ENCODE data around the gene SMARCC2. TPM values are rescaled to one million over a fixed set of nuclear protein-coding genes. Genes with fewer than 3 reads are reported as not detected.

SMARCC2 gene
- total and polyA plus RNA-seq, 8 donors = 12.5 to 131 (median 64.3) TPM

DNA sequence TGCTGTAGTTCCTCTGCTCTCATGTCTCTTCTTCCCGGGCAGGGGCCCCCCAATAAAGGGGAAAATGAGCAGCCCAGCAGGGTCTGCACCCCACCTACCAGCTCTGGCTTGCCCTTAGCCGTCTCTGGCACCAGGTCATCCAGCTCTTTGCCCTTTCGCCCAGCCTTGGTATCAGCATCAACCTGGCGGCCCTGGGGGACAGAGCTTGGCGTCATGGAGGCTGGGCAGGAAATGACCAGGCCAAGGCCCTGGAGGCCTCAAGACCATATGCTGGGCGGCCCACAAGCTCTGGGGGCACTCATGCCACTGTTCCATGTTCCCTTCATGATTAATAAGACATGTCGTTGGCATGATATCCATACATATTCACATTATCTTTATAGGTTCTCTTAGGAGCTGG, 16.4 kb downstream of the SMARCC2 start:
- DNase-seq = no peak
- 83 to 96% (median 91%) methylated on average over 7 of the region's 7 CpGs for WGBS, 5 donors
- no peak overlapping the region for H3K4me3 ChIP-seq
- intact Hi-C loops (cut with DNase I; ENCODE audit: low total_unique reads) = no loop called here
- no peak overlapping the region for H3K27ac ChIP-seq
- H3K36me3 ChIP-seq = peaks cover 82 to 100% (median 100%) of the 10 kb centered on the region in 4 donors
- no peaks in the 10 kb centered on the region for H3K9me3 ChIP-seq
- H3K4me1 ChIP-seq = no peaks in the 10 kb centered on the region
- no peaks in the 10 kb centered on the region for H3K27me3 ChIP-seq
- TF ChIP-seq POLR2A (IDR thresholded peaks at IDR 0.05) (no peak), EP300 (IDR thresholded peaks at IDR 0.05) (no peak), POLR2AphosphoS5 (IDR thresholded peaks at IDR 0.05) (no peak)
- TF ChIP-seq, protein P1, sequence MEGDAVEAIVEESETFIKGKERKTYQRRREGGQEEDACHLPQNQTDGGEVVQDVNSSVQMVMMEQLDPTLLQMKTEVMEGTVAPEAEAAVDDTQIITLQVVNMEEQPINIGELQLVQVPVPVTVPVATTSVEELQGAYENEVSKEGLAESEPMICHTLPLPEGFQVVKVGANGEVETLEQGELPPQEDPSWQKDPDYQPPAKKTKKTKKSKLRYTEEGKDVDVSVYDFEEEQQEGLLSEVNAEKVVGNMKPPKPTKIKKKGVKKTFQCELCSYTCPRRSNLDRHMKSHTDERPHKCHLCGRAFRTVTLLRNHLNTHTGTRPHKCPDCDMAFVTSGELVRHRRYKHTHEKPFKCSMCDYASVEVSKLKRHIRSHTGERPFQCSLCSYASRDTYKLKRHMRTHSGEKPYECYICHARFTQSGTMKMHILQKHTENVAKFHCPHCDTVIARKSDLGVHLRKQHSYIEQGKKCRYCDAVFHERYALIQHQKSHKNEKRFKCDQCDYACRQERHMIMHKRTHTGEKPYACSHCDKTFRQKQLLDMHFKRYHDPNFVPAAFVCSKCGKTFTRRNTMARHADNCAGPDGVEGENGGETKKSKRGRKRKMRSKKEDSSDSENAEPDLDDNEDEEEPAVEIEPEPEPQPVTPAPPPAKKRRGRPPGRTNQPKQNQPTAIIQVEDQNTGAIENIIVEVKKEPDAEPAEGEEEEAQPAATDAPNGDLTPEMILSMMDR (IDR thresholded peaks at IDR 0.05) = no peak

DNA sequence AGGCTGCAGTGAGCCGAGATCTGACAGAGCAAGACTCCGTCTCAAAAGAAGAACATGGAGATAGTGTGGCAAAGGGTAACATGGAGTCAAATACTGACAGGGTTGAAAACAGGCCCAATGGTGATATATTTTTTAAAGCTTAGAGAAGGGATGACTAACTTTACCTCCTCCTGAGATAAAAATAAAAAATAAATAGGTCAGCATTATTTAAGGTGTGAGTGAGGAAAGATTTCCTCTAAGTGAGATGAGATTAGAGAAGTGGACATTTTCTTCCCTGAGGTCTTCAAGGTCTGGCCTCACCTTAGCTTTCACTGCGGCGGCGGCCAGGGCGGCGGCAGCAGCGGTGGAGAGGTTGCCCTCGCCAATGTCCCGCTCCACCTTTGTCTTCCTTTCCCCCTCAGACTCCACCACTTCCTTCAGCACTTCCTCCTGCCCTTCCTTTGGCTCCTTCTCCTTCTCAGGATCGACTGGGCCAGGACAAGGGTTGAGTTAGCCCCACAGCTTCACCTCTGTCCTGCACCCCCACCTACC, 20.0 kb downstream of the SMARCC2 start:
- DNase-seq = no peak
- TF ChIP-seq POLR2AphosphoS5 (IDR thresholded peaks at IDR 0.05) (no peak), EP300 (IDR thresholded peaks at IDR 0.05) (no peak), POLR2A (IDR thresholded peaks at IDR 0.05) (no peak)
- TF ChIP-seq, protein P1 (IDR thresholded peaks at IDR 0.05) = no peak
- intact Hi-C loops (cut with DNase I; ENCODE audit: low total_unique reads) = no loop called here
- Histone ChIP-seq H3K4me3 (no peak overlapping the region), H3K27ac (no peak overlapping the region), H3K4me1 (peaks cover 0 to 4% (median 1%) of the 10 kb centered on the region in 4 donors), H3K9me3 (no peaks in the 10 kb centered on the region), H3K27me3 (no peaks in the 10 kb centered on the region), H3K36me3 (peaks cover 90 to 100% (median 100%) of the 10 kb centered on the region in 4 donors)
- WGBS, 5 donors = 86 to 94% (median 88%) methylated on average over 11 of the region's 11 CpGs

DNA sequence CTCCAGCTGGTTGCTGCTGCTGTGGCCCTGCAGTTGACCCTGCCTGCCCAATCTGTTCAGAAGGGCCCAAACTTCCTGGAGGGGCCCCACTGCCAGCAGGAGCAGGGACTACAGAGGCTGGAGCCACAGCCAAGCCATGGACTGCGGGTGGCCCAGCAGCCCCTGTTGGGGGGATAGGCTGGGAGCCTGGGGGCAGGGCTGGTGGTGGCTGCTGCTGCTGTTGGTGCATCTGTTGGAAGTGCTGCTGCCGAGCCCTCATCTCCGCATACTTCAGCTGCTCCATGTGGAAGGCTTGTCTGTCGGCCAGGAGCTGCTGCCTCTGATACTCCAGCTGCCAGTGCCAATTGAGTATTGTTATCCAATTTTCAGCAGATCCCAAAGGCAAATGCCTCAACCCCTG, 23.9 kb downstream of the SMARCC2 start:
- Histone ChIP-seq H3K4me1 (peaks cover 18 to 42% (median 29%) of the 10 kb centered on the region in 4 donors), H3K27ac (peak overlapping the region in 1 of 5 donors; percentile 46), H3K9me3 (no peaks in the 10 kb centered on the region), H3K27me3 (no peaks in the 10 kb centered on the region), H3K36me3 (peaks cover 92 to 100% (median 100%) of the 10 kb centered on the region in 4 donors), H3K4me3 (no peak overlapping the region)
- 56 to 74% (median 69%) methylated on average over 3 to 4 of the region's 4 CpGs for WGBS, 5 donors
- intact Hi-C loops (cut with DNase I; ENCODE audit: low total_unique reads) = no loop called here
- DNase-seq = no peak
- TF ChIP-seq POLR2AphosphoS5 (IDR thresholded peaks at IDR 0.05) (no peak), POLR2A (IDR thresholded peaks at IDR 0.05) (no peak)
- TF ChIP-seq, protein P1 (IDR thresholded peaks at IDR 0.05) = no peak

DNA sequence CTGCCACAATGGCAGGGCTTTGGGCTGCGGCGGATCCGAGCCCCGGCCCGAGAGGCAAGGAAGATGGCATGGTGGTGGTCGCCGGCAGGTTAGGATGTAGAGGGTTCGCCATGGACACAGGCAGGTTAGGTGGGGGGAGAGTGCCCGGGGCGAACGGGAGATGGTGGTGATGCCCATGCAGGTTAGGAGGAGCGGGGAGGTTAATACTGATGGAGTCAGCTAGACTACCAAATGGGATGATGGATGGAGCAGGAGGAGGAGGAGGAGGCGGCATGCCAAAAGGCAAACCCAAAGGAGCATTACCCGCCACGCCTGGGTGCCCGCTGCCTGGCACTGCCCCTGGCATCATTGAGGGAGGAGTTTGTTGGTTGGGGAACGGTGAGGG, 24.9 kb downstream of the SMARCC2 start:
- Histone ChIP-seq H3K27ac (peak overlapping the region in 1 of 5 donors; percentile 95), H3K4me1 (peaks cover 28 to 52% (median 39%) of the 10 kb centered on the region in 4 donors), H3K27me3 (no peaks in the 10 kb centered on the region), H3K4me3 (no peak overlapping the region), H3K36me3 (peaks cover 91 to 100% (median 99%) of the 10 kb centered on the region in 4 donors), H3K9me3 (no peaks in the 10 kb centered on the region)
- no peak for DNase-seq
- 83 to 93% (median 88%) methylated on average over 17 of the region's 17 CpGs for WGBS, 5 donors
- intact Hi-C loops (cut with DNase I; ENCODE audit: low total_unique reads) = loop anchor here (5.0 kb wide), 1 partner anchor 42 kb away; no protein-coding TSS in a partner anchor
- no peak for TF ChIP-seq POLR2A (IDR thresholded peaks at IDR 0.05)
- no peak for TF ChIP-seq EP300 (IDR thresholded peaks at IDR 0.05)
- TF ChIP-seq POLR2AphosphoS5 (IDR thresholded peaks at IDR 0.05) = no peak
- TF ChIP-seq, protein P1 (IDR thresholded peaks at IDR 0.05) = no peak

All from stomach (tissue), 9 donors.